LNCAP (cell line): Measurements from ENCODE around the gene SBF1.

Experiments
- CTCF ChIP-seq: fragments of 450-650 bp; IDR thresholded peaks from 2 replicates; pipeline ENCODE4 v1.5.1; 2017; ENCODE audit warnings: mild to moderate bottlenecking

SBF1 gene

GRCh38 chr22:50422961-50423815 is 51.6 kb downstream of the SBF1 start:
- no peak for TF ChIP-seq CTCF

GRCh38 chr22:50422046-50422445 is 52.8 kb downstream of the SBF1 start:
- no peak for TF ChIP-seq CTCF

- no peak for TF ChIP-seq CTCF
Measured at GRCh38 chr22:50420581-50420980, 54.3 kb downstream of the SBF1 start.

- no peak for TF ChIP-seq CTCF
Measured at GRCh38 chr22:50420015-50420414, 54.8 kb downstream of the SBF1 start.

GRCh38 chr22:50419116-50419515 is 55.7 kb downstream of the SBF1 start:
- TF ChIP-seq CTCF = no peak

GRCh38 chr22:50418624-50419023 is 56.2 kb downstream of the SBF1 start:
- TF ChIP-seq CTCF = no peak

- TF ChIP-seq CTCF = no peak
Measured at GRCh38 chr22:50417411-50418210, 57.2 kb downstream of the SBF1 start.
